ENCODE measurements around the gene PRKCQ.

Gene PRKCQ

GRCh38 chr10:6563075-6563474, 17.0 kb downstream of the PRKCQ start:
- Histone ChIP-seq H3K4me3 (ENCODE audit: low read length in 2 of 2) (no peak overlapping the region), H3K27ac (replicated peaks; ENCODE audit: low read length) (no peak overlapping the region), H4K91ac (ENCODE audit: low read depth, low read length, poor library complexity) (no peak overlapping the region), H3K18ac (ENCODE audit: low read length) (peak overlapping the region; percentile 24), H2BK5ac (ENCODE audit: low read length) (no peak overlapping the region), H3K79me1 (ENCODE audit: low read depth, low read length) (no peaks in the 10 kb centered on the region), H3K4me2 (ENCODE audit: insufficient read depth, low read length, poor library complexity, severe bottlenecking) (no peak overlapping the region), H2BK15ac (ENCODE audit: low read length) (no peak overlapping the region), H3K23ac (ENCODE audit: low read depth, low read length, poor library complexity) (no peak overlapping the region), H3K36me3 (replicated peaks in 1 of 2; ENCODE audit: control insufficient read depth in 2 of 2, insufficient read depth in 2 of 2, low read length in 2 of 2) (no peaks in the 10 kb centered on the region), H3K9me3 (replicated peaks in 1 of 2; ENCODE audit: control insufficient read depth in 2 of 2, insufficient read depth in 1 of 2, low read depth in 1 of 2, low read length in 2 of 2) (no peaks in the 10 kb centered on the region), H4K8ac (ENCODE audit: low read depth, low read length) (no peak overlapping the region), H2AK5ac (ENCODE audit: low read depth, low read length) (no peak overlapping the region), H2BK120ac (ENCODE audit: low read depth, low read length) (no peak overlapping the region), H2AFZ (ENCODE audit: low read length) (no peak overlapping the region), H3K4ac (ENCODE audit: low read length) (no peak overlapping the region), H2BK12ac (ENCODE audit: low read length) (no peak overlapping the region), H3K4me1 (ENCODE audit: control insufficient read depth in 2 of 2, insufficient read depth in 1 of 2, low read depth in 1 of 2, low read length in 2 of 2) (peaks cover 0 to 12% of the 10 kb centered on the region in 2 donors), H3K14ac (ENCODE audit: low read length) (no peak overlapping the region), H3K27me3 (ENCODE audit: control insufficient read depth in 3 of 3, insufficient read depth in 3 of 3, low read depth in 1 of 3, low read length in 3 of 3) (peaks cover 0 to 6% (median 2%) of the 10 kb centered on the region in 3 experiments), H3K9ac (ENCODE audit: low read depth, low read length, poor library complexity) (peak overlapping the region; percentile 38)
- WGBS, 2 donors (ENCODE audit: extremely low coverage in 2 of 2, insufficient read length in 2 of 2, insufficient replicate concordance in 1 of 2): no CpG with 5 or more reads among the region's 7 CpGs
- no peak for DNase-seq (ENCODE audit: low spot score)

DNA sequence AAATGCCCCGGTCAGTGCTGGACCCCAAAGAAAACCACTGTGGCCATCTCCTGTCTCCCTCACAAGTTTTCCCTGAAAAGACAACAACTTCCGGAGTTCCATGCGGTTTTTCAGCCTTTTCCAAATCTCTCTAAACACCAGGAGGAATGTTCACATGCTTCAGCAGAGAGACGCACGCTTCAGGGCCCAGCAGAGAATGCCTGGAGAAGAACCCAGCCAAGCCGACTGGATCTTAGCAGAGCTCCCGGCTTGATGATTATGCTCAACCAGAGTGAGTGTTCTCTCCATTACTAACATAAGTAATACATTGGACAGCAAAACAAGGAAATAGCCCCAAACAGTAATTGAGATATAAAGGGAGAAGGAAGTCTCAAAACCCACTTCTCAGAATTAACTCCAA, 17.9 kb downstream of the PRKCQ start:
- peaks cover 0 to 11% of the 10 kb centered on the region in 2 donors for H3K4me1 ChIP-seq (ENCODE audit: control insufficient read depth in 2 of 2, insufficient read depth in 1 of 2, low read depth in 1 of 2, low read length in 2 of 2)
- no peak overlapping the region for H3K23ac ChIP-seq (ENCODE audit: low read depth, low read length, poor library complexity)
- no peak overlapping the region for H2BK120ac ChIP-seq (ENCODE audit: low read depth, low read length)
- H3K9ac ChIP-seq (ENCODE audit: low read depth, low read length, poor library complexity): no peak overlapping the region
- no CpG with 5 or more reads among the region's 7 CpGs for WGBS, 2 donors (ENCODE audit: extremely low coverage in 2 of 2, insufficient read length in 2 of 2, insufficient replicate concordance in 1 of 2)
- H2BK12ac ChIP-seq (ENCODE audit: low read length): no peak overlapping the region
- H3K4ac ChIP-seq (ENCODE audit: low read length): no peak overlapping the region
- H2AFZ ChIP-seq (ENCODE audit: low read length): no peak overlapping the region
- no peak overlapping the region for H3K27ac ChIP-seq (replicated peaks; ENCODE audit: low read length)
- H3K4me3 ChIP-seq (ENCODE audit: low read length in 2 of 2): no peak overlapping the region
- no peak overlapping the region for H4K91ac ChIP-seq (ENCODE audit: low read depth, low read length, poor library complexity)
- no peak for DNase-seq (ENCODE audit: low spot score)
- H2BK5ac ChIP-seq (ENCODE audit: low read length): no peak overlapping the region
- no peak overlapping the region for H3K4me2 ChIP-seq (ENCODE audit: insufficient read depth, low read length, poor library complexity, severe bottlenecking)
- peaks cover 0 to 4% (median 1%) of the 10 kb centered on the region in 3 experiments for H3K27me3 ChIP-seq (ENCODE audit: control insufficient read depth in 3 of 3, insufficient read depth in 3 of 3, low read depth in 1 of 3, low read length in 3 of 3)
- H2AK5ac ChIP-seq (ENCODE audit: low read depth, low read length): no peak overlapping the region
- no peaks in the 10 kb centered on the region for H3K79me1 ChIP-seq (ENCODE audit: low read depth, low read length)
- H4K8ac ChIP-seq (ENCODE audit: low read depth, low read length): no peak overlapping the region
- no peaks in the 10 kb centered on the region for H3K9me3 ChIP-seq (replicated peaks in 1 of 2; ENCODE audit: control insufficient read depth in 2 of 2, insufficient read depth in 1 of 2, low read depth in 1 of 2, low read length in 2 of 2)
- H3K36me3 ChIP-seq (replicated peaks in 1 of 2; ENCODE audit: control insufficient read depth in 2 of 2, insufficient read depth in 2 of 2, low read length in 2 of 2): no peaks in the 10 kb centered on the region
- no peak overlapping the region for H2BK15ac ChIP-seq (ENCODE audit: low read length)
- no peak overlapping the region for H3K18ac ChIP-seq (ENCODE audit: low read length)
- H3K14ac ChIP-seq (ENCODE audit: low read length): no peak overlapping the region

- Histone ChIP-seq H3K9ac (ENCODE audit: low read depth, low read length, poor library complexity) (no peak overlapping the region), H3K9me3 (replicated peaks in 1 of 2; ENCODE audit: control insufficient read depth in 2 of 2, insufficient read depth in 1 of 2, low read depth in 1 of 2, low read length in 2 of 2) (no peaks in the 10 kb centered on the region), H2AFZ (ENCODE audit: low read length) (no peak overlapping the region), H2BK12ac (ENCODE audit: low read length) (no peak overlapping the region), H3K4me1 (ENCODE audit: control insufficient read depth in 2 of 2, insufficient read depth in 1 of 2, low read depth in 1 of 2, low read length in 2 of 2) (peaks cover 0 to 10% of the 10 kb centered on the region in 2 donors), H3K27me3 (ENCODE audit: control insufficient read depth in 3 of 3, insufficient read depth in 3 of 3, low read depth in 1 of 3, low read length in 3 of 3) (peaks cover 0 to 2% (median 0%) of the 10 kb centered on the region in 3 experiments), H3K4me2 (ENCODE audit: insufficient read depth, low read length, poor library complexity, severe bottlenecking) (no peak overlapping the region), H3K27ac (replicated peaks; ENCODE audit: low read length) (no peak overlapping the region), H2BK5ac (ENCODE audit: low read length) (no peak overlapping the region), H3K14ac (ENCODE audit: low read length) (no peak overlapping the region), H4K8ac (ENCODE audit: low read depth, low read length) (no peak overlapping the region), H3K4ac (ENCODE audit: low read length) (no peak overlapping the region), H2AK5ac (ENCODE audit: low read depth, low read length) (no peak overlapping the region), H3K4me3 (ENCODE audit: low read length in 2 of 2) (no peak overlapping the region), H2BK15ac (ENCODE audit: low read length) (no peak overlapping the region), H3K18ac (ENCODE audit: low read length) (no peak overlapping the region), H3K23ac (ENCODE audit: low read depth, low read length, poor library complexity) (no peak overlapping the region), H2BK120ac (ENCODE audit: low read depth, low read length) (no peak overlapping the region), H3K79me1 (ENCODE audit: low read depth, low read length) (no peaks in the 10 kb centered on the region), H4K91ac (ENCODE audit: low read depth, low read length, poor library complexity) (no peak overlapping the region), H3K36me3 (replicated peaks in 1 of 2; ENCODE audit: control insufficient read depth in 2 of 2, insufficient read depth in 2 of 2, low read length in 2 of 2) (no peaks in the 10 kb centered on the region)
- no CpG with 5 or more reads among the region's 4 CpGs for WGBS, 2 donors (ENCODE audit: extremely low coverage in 2 of 2, insufficient read length in 2 of 2, insufficient replicate concordance in 1 of 2)
- no peak for DNase-seq (ENCODE audit: low spot score)
Measured at GRCh38 chr10:6561552-6561951, 18.5 kb downstream of the PRKCQ start.

DNA sequence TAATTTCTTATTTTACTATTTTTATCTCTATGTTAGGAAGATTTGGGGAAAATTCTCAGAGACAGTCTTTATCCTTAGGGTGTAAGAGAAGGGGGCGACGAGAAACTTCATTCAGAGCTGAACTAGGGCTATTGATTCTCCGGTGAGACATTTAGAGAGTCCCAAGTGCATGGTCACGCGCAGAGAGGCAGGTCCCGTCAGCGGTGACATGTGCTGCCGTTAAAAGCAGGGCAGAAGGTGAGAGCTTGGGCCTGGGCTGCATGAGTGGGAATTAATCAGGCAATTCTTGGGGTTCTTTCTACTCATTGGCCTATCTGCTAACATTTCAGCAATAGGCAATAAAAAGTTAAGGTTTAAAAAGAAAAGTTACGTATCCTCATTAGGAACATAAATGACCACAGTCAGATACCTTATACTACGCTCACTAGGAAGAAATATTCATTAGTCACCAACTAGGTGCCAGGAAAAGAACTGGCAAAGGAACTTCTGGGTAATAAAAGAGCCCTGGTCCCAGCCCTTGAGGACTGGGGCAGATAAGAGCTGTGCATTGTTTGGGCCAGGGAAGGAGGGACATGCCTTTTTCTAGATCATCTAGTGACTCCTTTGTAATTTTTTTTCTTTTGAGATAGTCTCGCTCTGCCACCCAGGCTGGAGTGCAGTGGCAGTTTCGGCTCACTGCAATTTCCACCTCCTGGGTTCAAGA, 21.2 kb downstream of the PRKCQ start:
- Histone ChIP-seq H3K18ac (ENCODE audit: low read length) (no peak overlapping the region), H4K91ac (ENCODE audit: low read depth, low read length, poor library complexity) (no peak overlapping the region), H2BK120ac (ENCODE audit: low read depth, low read length) (no peak overlapping the region), H2BK12ac (ENCODE audit: low read length) (no peak overlapping the region), H3K27ac (replicated peaks; ENCODE audit: low read length) (no peak overlapping the region), H2BK5ac (ENCODE audit: low read length) (no peak overlapping the region), H2AFZ (ENCODE audit: low read length) (no peak overlapping the region), H3K9me3 (replicated peaks in 1 of 2; ENCODE audit: control insufficient read depth in 2 of 2, insufficient read depth in 1 of 2, low read depth in 1 of 2, low read length in 2 of 2) (no peaks in the 10 kb centered on the region), H3K36me3 (replicated peaks in 1 of 2; ENCODE audit: control insufficient read depth in 2 of 2, insufficient read depth in 2 of 2, low read length in 2 of 2) (no peaks in the 10 kb centered on the region), H3K4me1 (ENCODE audit: control insufficient read depth in 2 of 2, insufficient read depth in 1 of 2, low read depth in 1 of 2, low read length in 2 of 2) (peaks cover 0 to 7% of the 10 kb centered on the region in 2 donors), H3K14ac (ENCODE audit: low read length) (no peak overlapping the region), H4K8ac (ENCODE audit: low read depth, low read length) (no peak overlapping the region), H3K4me3 (ENCODE audit: low read length in 2 of 2) (no peak overlapping the region), H3K79me1 (ENCODE audit: low read depth, low read length) (no peaks in the 10 kb centered on the region), H3K23ac (ENCODE audit: low read depth, low read length, poor library complexity) (no peak overlapping the region), H3K27me3 (ENCODE audit: control insufficient read depth in 3 of 3, insufficient read depth in 3 of 3, low read depth in 1 of 3, low read length in 3 of 3) (peaks cover 0 to 2% (median 0%) of the 10 kb centered on the region in 3 experiments), H3K4me2 (ENCODE audit: insufficient read depth, low read length, poor library complexity, severe bottlenecking) (no peak overlapping the region), H3K4ac (ENCODE audit: low read length) (no peak overlapping the region), H2AK5ac (ENCODE audit: low read depth, low read length) (no peak overlapping the region), H3K9ac (ENCODE audit: low read depth, low read length, poor library complexity) (no peak overlapping the region), H2BK15ac (ENCODE audit: low read length) (no peak overlapping the region)
- DNase-seq (ENCODE audit: low spot score): no peak
- no CpG with 5 or more reads among the region's 12 CpGs for WGBS, 2 donors (ENCODE audit: extremely low coverage in 2 of 2, insufficient read length in 2 of 2, insufficient replicate concordance in 1 of 2)
